Endothelial cell of umbilical vein (primary cell): Measurements from ENCODE around the gene ALDH4A1. TPM values are rescaled to one million over a fixed set of nuclear protein-coding genes. Genes with fewer than 3 reads are reported as not detected.

ENCODE experiments used
- BruUV-seq: library from RNA; stranded (reverse); fragments of 400-500 nt; replicated peaks from 2 replicates; lab custom pipeline; 2021; lab: Mats Ljungman, UMichigan
- CTCF ChIA-PET: fragments of 300-600, 350-600 bp; sonication (Branson Sonifier 250); formaldehyde crosslinking; loops from one replicate; lab custom pipeline; 2021; ENCODE audit warnings: antibody characterized with exemption, inconsistent platforms; lab: Charles Lee
- POLR2A ChIA-PET: fragments of 300-600, 350-600 bp; sonication (Branson Sonifier 250); formaldehyde crosslinking; loops from one replicate; lab custom pipeline; 2021; ENCODE audit warnings: antibody characterized with exemption, inconsistent platforms; lab: Charles Lee
- DNase-seq: peaks from one replicate; pipeline ENCODE4 v3.0.0-alpha.2; 2011; ENCODE audit warnings: low read depth, low spot score
- FAIRE-seq: peaks from 2 replicates; lab custom pipeline; 2011; peaks lifted over from hg19 to GRCh38; lab: Jason Lieb, UNC
- H2AFZ ChIP-seq: 2 replicates; pipeline ENCODE4 v1.6.0; 2012; ENCODE audit warnings: low read depth, low read length, control low read depth, inconsistent platforms
- H3K27ac ChIP-seq: 2 replicates; pipeline ENCODE4 v1.5.1; 2011; ENCODE audit warnings: low read depth, mild to moderate bottlenecking, control low read depth, low read length, moderate library complexity; ENCODE audit not compliant: insufficient read depth
- H3K27me3 ChIP-seq, 2 experiments: 2 replicates each; pipeline versions ENCODE4 v1.6.0 to v1.6.1; 2011; ENCODE audit warnings: low read length in 2 of 2, mixed read lengths in 1 of 2; ENCODE audit not compliant: control insufficient read depth in 2 of 2, insufficient read depth in 2 of 2
- H3K36me3 ChIP-seq, 2 experiments: 2 replicates in 1 of 2; 3 replicates in 1 of 2; pipeline ENCODE4 v1.5.1; 2011; ENCODE audit warnings: low read length in 2 of 2, mild to moderate bottlenecking in 1 of 2, moderate library complexity in 1 of 2; ENCODE audit not compliant: control insufficient read depth in 2 of 2, insufficient read depth in 2 of 2; ENCODE audit errors: extremely low read depth in 1 of 2
- H3K4me1 ChIP-seq: 3 replicates; pipeline ENCODE4 v1.5.1; 2011; ENCODE audit warnings: mild to moderate bottlenecking, low read length; ENCODE audit not compliant: control insufficient read depth, insufficient read depth; ENCODE audit errors: extremely low read depth
- H3K4me2 ChIP-seq: 2 replicates; pipeline ENCODE4 v1.6.1; 2011; ENCODE audit warnings: low read length, control low read depth, mixed read lengths; ENCODE audit not compliant: insufficient read depth
- H3K4me3 ChIP-seq, 3 experiments: fragments of 200-600 bp in 1 of 3; sonication (generic), shearing (Covaris generic) in 1 of 3; replicated peaks in 1 of 3; 2 replicates each; pipeline ENCODE4 v1.5.1; 2011 to 2016; ENCODE audit warnings: control low read depth in 3 of 3, low read length in 3 of 3, mild to moderate bottlenecking in 2 of 3, inconsistent platforms in 1 of 3, low read depth in 1 of 3, moderate library complexity in 1 of 3; ENCODE audit not compliant: insufficient read depth in 1 of 3
- H3K79me2 ChIP-seq: 2 replicates; pipeline ENCODE4 v1.6.0; 2012; ENCODE audit warnings: low read length, inconsistent platforms; ENCODE audit not compliant: control insufficient read depth, insufficient read depth
- H3K9ac ChIP-seq: replicated peaks from 2 replicates; pipeline ENCODE3; 2011; ENCODE audit warnings: low read length, control low read depth; ENCODE audit not compliant: insufficient read depth; ENCODE audit errors: extremely low read depth
- H3K9me1 ChIP-seq: replicated peaks from 3 replicates; pipeline ENCODE4 v1.6.0; 2011; ENCODE audit warnings: mild to moderate bottlenecking, low read length; ENCODE audit not compliant: control insufficient read depth, insufficient read depth; ENCODE audit errors: extremely low read depth
- H3K9me3 ChIP-seq: replicated peaks from 2 replicates; pipeline ENCODE4 v1.5.1; 2012; ENCODE audit warnings: low read length, inconsistent platforms; ENCODE audit not compliant: control insufficient read depth, insufficient read depth
- H4K20me1 ChIP-seq: replicated peaks from 2 replicates; pipeline ENCODE3; 2011; ENCODE audit warnings: mild to moderate bottlenecking, low read length; ENCODE audit not compliant: control insufficient read depth, insufficient read depth; ENCODE audit errors: extremely low read depth
- EZH2 ChIP-seq: IDR thresholded peaks from 2 replicates; pipeline ENCODE4 v1.6.1; 2012; ENCODE audit warnings: borderline replicate concordance, low read depth, mild to moderate bottlenecking, moderate library complexity, low read length, inconsistent platforms; ENCODE audit not compliant: severe bottlenecking
- FOS ChIP-seq: IDR thresholded peaks from 2 replicates; pipeline ENCODE4 v1.6.1; 2011; ENCODE audit warnings: mild to moderate bottlenecking, low read length, moderate library complexity, borderline replicate concordance; ENCODE audit not compliant: insufficient read depth
- GATA2 ChIP-seq: IDR thresholded peaks from 2 replicates; pipeline ENCODE4 v1.7.0; 2011; ENCODE audit warnings: low read depth, mild to moderate bottlenecking, moderate library complexity, mixed read lengths, low read length; ENCODE audit not compliant: insufficient read length, insufficient read depth
- JUN ChIP-seq: IDR thresholded peaks from 2 replicates; pipeline ENCODE4 v1.6.1; 2011; ENCODE audit warnings: borderline replicate concordance, low read depth; ENCODE audit not compliant: insufficient read length, insufficient read depth
- MYC ChIP-seq: IDR thresholded peaks from one replicate; pipeline ENCODE4 v1.6.1; 2011; ENCODE audit warnings: mild to moderate bottlenecking, low read depth, low read length
- POLR2A ChIP-seq: IDR thresholded peaks from 2 replicates; pipeline ENCODE4 v1.6.1; 2012; ENCODE audit warnings: low read depth, mild to moderate bottlenecking, control low read depth, low read length
- POLR2AphosphoS5 ChIP-seq: IDR thresholded peaks from 2 replicates; pipeline ENCODE4 v1.6.1; 2012; ENCODE audit warnings: low read depth, mild to moderate bottlenecking, control low read depth, low read length, moderate library complexity; ENCODE audit not compliant: insufficient read depth
- dilution Hi-C: fragments of 300-500 bp; cut with MboI; formaldehyde crosslinking; loops from one replicate; pipeline ENCODE4 v1.15.0; 2019; ENCODE audit warnings: low sequenced_read_pairs; ENCODE audit not compliant: extremely low pct_ligation_motif_present
- intact Hi-C: fragments of 100-400 bp; cut with micrococcal nuclease; formaldehyde crosslinking; loops from one replicate; pipeline ENCODE4 v1.10.0; 2022
- polyA plus RNA-seq, 4 experiments: library from polyadenylated mRNA; depleted of rRNA in 3 of 4; stranded (reverse) in 3 of 4; unstranded in 1 of 4; fragments of >200 nt; gene quantifications; 2 replicates each; pipeline versions ENCODE4 v1.2.1 to v1.2.3, GENCODE V29; 2011 to 2012; ENCODE audit warnings: missing spikeins in 1 of 4
- total RNA-seq: library from RNA; stranded (reverse); gene quantifications from 2 replicates; pipeline ENCODE4 v1.2.3, GENCODE V29; 2021
- TF ChIP-seq, protein P1 (sequence below), 2 donors: IDR thresholded peaks; 1 replicate in 1 of 2; 2 replicates in 1 of 2; pipeline ENCODE4 v1.5.1; 2011; ENCODE audit warnings: low read length in 2 of 2, mild to moderate bottlenecking in 2 of 2, moderate library complexity in 2 of 2, control low read depth in 1 of 2, inconsistent platforms in 1 of 2, low read depth in 1 of 2; ENCODE audit not compliant: insufficient read depth in 1 of 2; ENCODE audit errors: extremely low read depth in 1 of 2
- TF ChIP-seq, protein P2 (sequence below): IDR thresholded peaks from 2 replicates; pipeline ENCODE4 v1.6.1; 2011; ENCODE audit not compliant: insufficient read depth, insufficient read length

ALDH4A1 gene
- total and polyA plus RNA-seq, 2 donors (not counting 3 experiments of a cell fraction or from before 2014, with no cell fraction given), result 17.4 to 18.5 TPM

DNA sequence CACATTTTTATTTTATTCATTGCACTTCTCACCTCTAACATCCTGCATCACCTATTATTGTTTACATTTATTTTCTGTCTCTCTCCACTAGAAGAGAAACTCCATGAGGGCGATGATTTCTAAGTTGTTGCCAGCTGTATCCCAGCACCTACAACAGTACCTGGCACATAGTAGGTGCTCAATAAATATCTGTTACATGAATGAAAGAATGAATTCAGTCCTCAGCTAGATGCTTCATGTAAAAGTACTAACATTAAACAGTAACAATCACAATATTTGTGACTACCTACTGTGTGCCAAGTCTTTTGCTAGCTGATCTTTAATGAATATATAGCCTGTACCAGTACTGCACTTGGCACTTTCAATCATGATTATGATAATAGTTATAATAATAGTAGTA lies 45.9 kb downstream of the ALDH4A1 start:
- H2AFZ ChIP-seq, result no peak overlapping the region
- TF ChIP-seq POLR2A, result no peak
- TF ChIP-seq, protein P1, sequence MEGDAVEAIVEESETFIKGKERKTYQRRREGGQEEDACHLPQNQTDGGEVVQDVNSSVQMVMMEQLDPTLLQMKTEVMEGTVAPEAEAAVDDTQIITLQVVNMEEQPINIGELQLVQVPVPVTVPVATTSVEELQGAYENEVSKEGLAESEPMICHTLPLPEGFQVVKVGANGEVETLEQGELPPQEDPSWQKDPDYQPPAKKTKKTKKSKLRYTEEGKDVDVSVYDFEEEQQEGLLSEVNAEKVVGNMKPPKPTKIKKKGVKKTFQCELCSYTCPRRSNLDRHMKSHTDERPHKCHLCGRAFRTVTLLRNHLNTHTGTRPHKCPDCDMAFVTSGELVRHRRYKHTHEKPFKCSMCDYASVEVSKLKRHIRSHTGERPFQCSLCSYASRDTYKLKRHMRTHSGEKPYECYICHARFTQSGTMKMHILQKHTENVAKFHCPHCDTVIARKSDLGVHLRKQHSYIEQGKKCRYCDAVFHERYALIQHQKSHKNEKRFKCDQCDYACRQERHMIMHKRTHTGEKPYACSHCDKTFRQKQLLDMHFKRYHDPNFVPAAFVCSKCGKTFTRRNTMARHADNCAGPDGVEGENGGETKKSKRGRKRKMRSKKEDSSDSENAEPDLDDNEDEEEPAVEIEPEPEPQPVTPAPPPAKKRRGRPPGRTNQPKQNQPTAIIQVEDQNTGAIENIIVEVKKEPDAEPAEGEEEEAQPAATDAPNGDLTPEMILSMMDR (IDR thresholded peaks at IDR 0.05; ENCODE audit: extremely low read depth in 1 of 2, insufficient read depth in 1 of 2, low read depth in 1 of 2, low read length in 2 of 2), result no peak
- no peak for TF ChIP-seq POLR2AphosphoS5
- no peak for TF ChIP-seq JUN
- no peak for TF ChIP-seq EZH2
- TF ChIP-seq FOS, result no peak
- TF ChIP-seq GATA2, result no peak
- TF ChIP-seq, protein P2, sequence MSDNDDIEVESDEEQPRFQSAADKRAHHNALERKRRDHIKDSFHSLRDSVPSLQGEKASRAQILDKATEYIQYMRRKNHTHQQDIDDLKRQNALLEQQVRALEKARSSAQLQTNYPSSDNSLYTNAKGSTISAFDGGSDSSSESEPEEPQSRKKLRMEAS, result no peak
- TF ChIP-seq MYC, result no peak
- no peaks in the 10 kb centered on the region for H3K9me1 ChIP-seq
- intact Hi-C loops, result no loop called here
- H3K9ac ChIP-seq, result no peak overlapping the region
- ChIA-PET CTCF (no interaction called here), POLR2A (no interaction called here)
- DNase-seq, result no peak
- dilution Hi-C loops, result no loop called here
- H3K9me3 ChIP-seq, result no peaks in the 10 kb centered on the region
- no peaks in the 10 kb centered on the region for H3K4me1 ChIP-seq
- no peak overlapping the region for H3K4me3 ChIP-seq
- no peak overlapping the region for H3K4me2 ChIP-seq
- H3K36me3 ChIP-seq, result no peaks in the 10 kb centered on the region
- no peaks in the 10 kb centered on the region for H4K20me1 ChIP-seq
- BruUV-seq, result no TSS peak
- FAIRE-seq, result no peak
- H3K79me2 ChIP-seq, result no peaks in the 10 kb centered on the region
- no peaks in the 10 kb centered on the region for H3K27me3 ChIP-seq
- no peak overlapping the region for H3K27ac ChIP-seq
